DMS153 treated with DMSO at 0.1 percent for 48 hours (cell line): ENCODE data around the gene HPGDS.
"Not testable (repeated sequence)": the region's sequence is repeated elsewhere in the genome, so short reads cannot be mapped to it uniquely, and the experiment has no call there.

Experiments
- DNase-seq: peaks from one replicate; lab custom pipeline; 2025; ENCODE audit not compliant: unreplicated experiment; lab: John Stamatoyannopoulos, UW

Gene HPGDS

GRCh38 chr4:94329933-94330332, 12.7 kb downstream of the HPGDS start:
- no peak for DNase-seq

GRCh38 chr4:94325835-94326234, 16.8 kb downstream of the HPGDS start:
- no peak for DNase-seq

- not testable (repeated sequence) for DNase-seq
Measured at GRCh38 chr4:94319927-94320326, 22.7 kb downstream of the HPGDS start.

- DNase-seq = no peak
Measured at GRCh38 chr4:94307231-94307871, 35.3 kb downstream of the HPGDS start.

- DNase-seq = no peak
Measured at GRCh38 chr4:94306713-94307112, 35.9 kb downstream of the HPGDS start.

- DNase-seq = no peak
Measured at GRCh38 chr4:94305466-94306225, 37.0 kb downstream of the HPGDS start.

GRCh38 chr4:94304365-94304971, 38.2 kb downstream of the HPGDS start:
- DNase-seq = no peak

GRCh38 chr4:94302191-94302590, 40.4 kb downstream of the HPGDS start:
- DNase-seq = no peak

- DNase-seq = no peak
Measured at GRCh38 chr4:94298725-94299252, 43.8 kb downstream of the HPGDS start.

GRCh38 chr4:94295473-94295872, 47.2 kb downstream of the HPGDS start:
- DNase-seq = not testable (repeated sequence)

GRCh38 chr4:94293981-94294380, 48.7 kb downstream of the HPGDS start:
- not testable (repeated sequence) for DNase-seq

- no peak for DNase-seq
Measured at GRCh38 chr4:94290245-94290644, 52.4 kb downstream of the HPGDS start.

- DNase-seq = no peak
Measured at GRCh38 chr4:94285666-94286065, 57.0 kb downstream of the HPGDS start.

- no peak for DNase-seq
Measured at GRCh38 chr4:94284889-94285288, 57.7 kb downstream of the HPGDS start.

- DNase-seq = no peak
Measured at GRCh38 chr4:94278781-94279180, 63.9 kb downstream of the HPGDS start.

GRCh38 chr4:94277534-94277933, 65.1 kb downstream of the HPGDS start:
- DNase-seq = no peak

- no peak for DNase-seq
Measured at GRCh38 chr4:94276204-94276603, 66.4 kb downstream of the HPGDS start.

GRCh38 chr4:94274912-94275311, 67.7 kb downstream of the HPGDS start:
- no peak for DNase-seq

GRCh38 chr4:94271248-94271647, 71.4 kb downstream of the HPGDS start:
- no peak for DNase-seq

GRCh38 chr4:94267037-94267436, 75.6 kb downstream of the HPGDS start:
- DNase-seq = no peak

GRCh38 chr4:94262163-94263016, 80.2 kb downstream of the HPGDS start:
- DNase-seq = no peak
